Activated T-helper 17 cell treated with anti-CD3 and anti-CD28 coated beads, Interleukin-2, amount 50 U/mL, for 72 hours (primary cell): ENCODE data around the gene TGFA. TPM values are rescaled to one million over a fixed set of nuclear protein-coding genes. Genes with fewer than 3 reads are reported as not detected.

Source experiments
- ATAC-seq: fragments of 150-1000 bp; cut with Tn5 transposase; replicated peaks from 2 replicates; pipeline ENCODE4 v1.10.0; 2021; ENCODE audit warnings: mild to moderate bottlenecking, moderate library complexity
- H3K27ac Mint-ChIP-seq: one replicate; pipeline ENCODE4 v1.8.0; 2022; ENCODE audit warnings: mixed read lengths
- H3K27me3 Mint-ChIP-seq: one replicate; pipeline ENCODE4 v1.8.0; 2022; ENCODE audit warnings: mixed read lengths
- H3K36me3 Mint-ChIP-seq: one replicate; pipeline ENCODE4 v1.8.0; 2022; ENCODE audit warnings: low read depth, mild to moderate bottlenecking, mixed read lengths
- H3K4me1 Mint-ChIP-seq: one replicate; pipeline ENCODE4 v1.8.0; 2022; ENCODE audit warnings: mixed read lengths
- H3K4me3 Mint-ChIP-seq: one replicate; pipeline ENCODE4 v1.8.0; 2022; ENCODE audit warnings: mild to moderate bottlenecking, mixed read lengths
- H3K9me3 Mint-ChIP-seq: one replicate; pipeline ENCODE4 v1.8.0; 2022; ENCODE audit warnings: mixed read lengths
- total RNA-seq, 2 donors: library from RNA; stranded (reverse); gene quantifications; one replicate each; pipeline ENCODE4 v1.2.3, GENCODE V29; 2022

Gene TGFA
- total RNA-seq, 2 donors from 2014 or later: 0.26 to 0.69 TPM

GRCh38 chr2:70508711-70509462, 44.7 kb downstream of the TGFA start:
- H3K36me3 Mint-ChIP-seq: no peaks in the 10 kb centered on the region
- H3K27me3 Mint-ChIP-seq: no peaks in the 10 kb centered on the region
- no peak overlapping the region for H3K27ac Mint-ChIP-seq
- H3K4me3 Mint-ChIP-seq: no peak overlapping the region
- no peak for ATAC-seq
- no peaks in the 10 kb centered on the region for H3K4me1 Mint-ChIP-seq
- no peaks in the 10 kb centered on the region for H3K9me3 Mint-ChIP-seq

- no peaks in the 10 kb centered on the region for H3K9me3 Mint-ChIP-seq
- H3K36me3 Mint-ChIP-seq: no peaks in the 10 kb centered on the region
- H3K4me3 Mint-ChIP-seq: no peak overlapping the region
- H3K27ac Mint-ChIP-seq: no peak overlapping the region
- H3K4me1 Mint-ChIP-seq: no peaks in the 10 kb centered on the region
- ATAC-seq: no peak
- H3K27me3 Mint-ChIP-seq: no peaks in the 10 kb centered on the region
These were observed 47.8 kb downstream of the TGFA start for GRCh38 chr2:70505613-70506391.

GRCh38 chr2:70504750-70505149, 48.9 kb downstream of the TGFA start:
- ATAC-seq: no peak
- no peak overlapping the region for H3K27ac Mint-ChIP-seq
- H3K4me3 Mint-ChIP-seq: no peak overlapping the region
- no peaks in the 10 kb centered on the region for H3K4me1 Mint-ChIP-seq
- no peaks in the 10 kb centered on the region for H3K9me3 Mint-ChIP-seq
- H3K27me3 Mint-ChIP-seq: no peaks in the 10 kb centered on the region
- H3K36me3 Mint-ChIP-seq: no peaks in the 10 kb centered on the region

DNA sequence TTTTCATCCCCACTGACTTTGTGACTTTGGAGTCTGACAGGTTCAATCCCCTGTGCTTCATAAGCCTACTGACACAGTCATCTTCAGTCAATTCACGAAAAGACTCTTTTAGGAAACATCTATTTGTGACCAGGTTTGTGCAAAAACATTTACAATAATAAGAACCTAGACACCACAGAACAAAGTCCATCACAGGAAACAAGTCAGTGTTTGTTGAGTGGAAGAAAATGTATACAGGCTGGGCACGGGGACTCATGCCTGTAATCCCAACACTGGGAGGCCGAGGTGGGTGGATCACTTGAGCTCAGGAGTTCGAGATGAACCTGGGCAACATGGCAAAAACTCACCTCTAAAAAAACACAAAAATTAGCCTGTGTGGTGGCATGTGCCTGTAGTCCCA, 49.7 kb downstream of the TGFA start:
- no peak for ATAC-seq
- Mint-ChIP-seq H3K36me3 (no peaks in the 10 kb centered on the region), H3K27me3 (no peaks in the 10 kb centered on the region), H3K4me1 (no peaks in the 10 kb centered on the region), H3K4me3 (no peak overlapping the region), H3K9me3 (no peaks in the 10 kb centered on the region), H3K27ac (no peak overlapping the region)

DNA sequence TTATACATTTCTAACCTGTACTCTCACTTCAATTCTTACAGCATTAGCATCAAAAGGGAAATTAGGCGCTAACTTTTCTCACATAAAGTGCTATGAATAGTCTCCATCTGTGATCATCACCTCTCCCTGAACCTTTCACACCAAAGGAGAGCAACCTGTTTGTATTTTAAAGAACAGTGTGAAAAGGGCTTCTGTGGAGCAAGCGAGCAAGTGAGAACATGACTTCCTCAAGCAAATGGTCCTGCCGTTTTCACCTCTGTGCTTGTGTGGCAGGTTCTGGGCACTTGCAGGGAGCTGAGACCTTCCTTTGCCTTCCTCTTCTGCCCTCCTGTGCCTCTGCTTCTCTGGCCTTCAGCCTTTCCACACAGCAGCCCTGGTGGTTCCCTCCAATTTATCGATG, 51.9 kb downstream of the TGFA start:
- no peak for ATAC-seq
- Mint-ChIP-seq H3K27ac (no peak overlapping the region), H3K4me1 (no peaks in the 10 kb centered on the region), H3K9me3 (no peaks in the 10 kb centered on the region), H3K4me3 (no peak overlapping the region), H3K27me3 (no peaks in the 10 kb centered on the region), H3K36me3 (no peaks in the 10 kb centered on the region)

GRCh38 chr2:70501215-70501614, 52.4 kb downstream of the TGFA start:
- ATAC-seq: no peak
- Mint-ChIP-seq H3K27me3 (no peaks in the 10 kb centered on the region), H3K4me3 (no peak overlapping the region), H3K4me1 (no peaks in the 10 kb centered on the region), H3K36me3 (no peaks in the 10 kb centered on the region), H3K9me3 (no peaks in the 10 kb centered on the region), H3K27ac (no peak overlapping the region)

GRCh38 chr2:70499253-70499652, 54.4 kb downstream of the TGFA start:
- no peak for ATAC-seq
- Mint-ChIP-seq H3K36me3 (no peaks in the 10 kb centered on the region), H3K4me1 (no peaks in the 10 kb centered on the region), H3K9me3 (no peaks in the 10 kb centered on the region), H3K27me3 (no peaks in the 10 kb centered on the region), H3K4me3 (no peak overlapping the region), H3K27ac (no peak overlapping the region)

GRCh38 chr2:70498528-70498927, 55.1 kb downstream of the TGFA start:
- Mint-ChIP-seq H3K4me1 (no peaks in the 10 kb centered on the region), H3K36me3 (no peaks in the 10 kb centered on the region), H3K9me3 (no peaks in the 10 kb centered on the region), H3K27me3 (no peaks in the 10 kb centered on the region), H3K27ac (no peak overlapping the region), H3K4me3 (no peak overlapping the region)
- ATAC-seq: no peak

- no peaks in the 10 kb centered on the region for H3K9me3 Mint-ChIP-seq
These were observed 55.6 kb downstream of the TGFA start for GRCh38 chr2:70498054-70498453.

DNA sequence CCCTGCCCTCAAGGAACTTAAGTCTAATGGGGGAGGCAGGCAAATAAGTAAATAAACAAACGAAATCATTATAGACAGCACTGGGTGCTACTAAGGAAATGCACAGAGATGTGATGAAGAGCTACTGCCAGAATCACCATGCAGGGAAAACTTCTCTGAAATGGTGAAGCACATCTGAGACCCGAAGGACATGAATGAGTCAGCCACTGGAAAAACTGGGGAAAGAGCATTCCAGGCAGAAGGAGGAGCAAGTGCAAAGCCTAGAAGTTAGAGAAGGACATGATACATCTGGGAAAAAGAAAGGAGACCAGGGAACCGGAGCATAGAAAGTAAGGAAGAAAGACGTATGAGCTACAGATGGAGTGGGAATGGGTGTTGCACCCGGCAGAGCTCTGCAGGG, 56.8 kb downstream of the TGFA start:
- no peak overlapping the region for H3K4me3 Mint-ChIP-seq
- ATAC-seq: no peak
- H3K27ac Mint-ChIP-seq: no peak overlapping the region
- no peaks in the 10 kb centered on the region for H3K36me3 Mint-ChIP-seq
- H3K27me3 Mint-ChIP-seq: no peaks in the 10 kb centered on the region
- no peaks in the 10 kb centered on the region for H3K9me3 Mint-ChIP-seq
- H3K4me1 Mint-ChIP-seq: no peaks in the 10 kb centered on the region

More at GRCh38 chr2:70498054-70498453, 55.6 kb downstream of the TGFA start:
- Mint-ChIP-seq H3K27me3 (no peaks in the 10 kb centered on the region), H3K36me3 (no peaks in the 10 kb centered on the region), H3K27ac (no peak overlapping the region), H3K4me3 (no peak overlapping the region), H3K4me1 (no peaks in the 10 kb centered on the region)
- no peak for ATAC-seq

- Mint-ChIP-seq H3K27ac (no peak overlapping the region), H3K9me3 (no peaks in the 10 kb centered on the region), H3K36me3 (no peaks in the 10 kb centered on the region), H3K4me3 (no peak overlapping the region), H3K4me1 (no peaks in the 10 kb centered on the region), H3K27me3 (no peaks in the 10 kb centered on the region)
- ATAC-seq: no peak
These were observed 59.2 kb downstream of the TGFA start for GRCh38 chr2:70494293-70494886.

DNA sequence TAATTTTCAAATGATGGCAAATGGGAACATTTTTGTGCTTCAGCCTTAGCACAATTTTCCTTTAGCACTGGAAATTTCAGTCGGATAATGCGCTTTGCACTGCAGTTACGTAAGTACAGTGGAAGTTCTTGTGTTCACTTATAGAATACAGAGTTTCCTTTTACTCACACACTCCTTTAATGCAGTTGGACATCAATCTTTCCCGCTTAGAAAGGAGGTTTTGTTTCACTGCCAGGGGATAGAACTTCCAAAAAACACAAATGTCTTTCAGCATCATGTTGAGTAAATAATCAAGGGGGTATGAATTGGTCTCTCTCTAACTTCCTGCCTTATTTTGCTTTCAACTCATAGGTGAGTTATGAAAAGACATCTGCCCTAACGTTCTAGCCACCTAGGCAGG, 63.2 kb downstream of the TGFA start:
- no peaks in the 10 kb centered on the region for H3K36me3 Mint-ChIP-seq
- no peaks in the 10 kb centered on the region for H3K4me1 Mint-ChIP-seq
- no peak overlapping the region for H3K27ac Mint-ChIP-seq
- no peak overlapping the region for H3K4me3 Mint-ChIP-seq
- no peaks in the 10 kb centered on the region for H3K9me3 Mint-ChIP-seq
- no peak for ATAC-seq
- no peaks in the 10 kb centered on the region for H3K27me3 Mint-ChIP-seq

GRCh38 chr2:70489165-70489564, 64.5 kb downstream of the TGFA start:
- Mint-ChIP-seq H3K4me3 (no peak overlapping the region), H3K36me3 (no peaks in the 10 kb centered on the region), H3K9me3 (no peaks in the 10 kb centered on the region), H3K27me3 (no peaks in the 10 kb centered on the region), H3K4me1 (no peaks in the 10 kb centered on the region), H3K27ac (no peak overlapping the region)
- ATAC-seq: no peak

DNA sequence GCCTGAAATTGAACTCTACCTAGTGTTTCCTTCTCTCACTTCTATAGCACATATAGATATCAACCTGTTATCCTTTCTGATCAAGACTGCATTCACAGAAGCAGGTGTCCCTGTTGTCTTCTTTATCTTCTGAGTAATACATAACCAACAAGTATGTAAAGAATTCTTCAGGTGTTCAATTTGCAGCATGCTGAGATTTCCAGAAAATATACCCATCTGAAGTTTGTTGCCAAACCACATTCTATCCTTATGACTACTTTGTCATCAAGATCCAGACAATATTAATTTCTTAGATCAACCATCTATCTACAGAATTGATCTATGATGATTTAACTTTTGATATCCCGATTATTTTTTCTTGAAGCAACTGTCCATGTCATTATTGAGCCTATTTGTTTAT, 69.5 kb downstream of the TGFA start:
- Mint-ChIP-seq H3K4me3 (no peak overlapping the region), H3K9me3 (no peaks in the 10 kb centered on the region), H3K4me1 (no peaks in the 10 kb centered on the region), H3K27me3 (no peaks in the 10 kb centered on the region), H3K27ac (no peak overlapping the region), H3K36me3 (no peaks in the 10 kb centered on the region)
- ATAC-seq: no peak

DNA sequence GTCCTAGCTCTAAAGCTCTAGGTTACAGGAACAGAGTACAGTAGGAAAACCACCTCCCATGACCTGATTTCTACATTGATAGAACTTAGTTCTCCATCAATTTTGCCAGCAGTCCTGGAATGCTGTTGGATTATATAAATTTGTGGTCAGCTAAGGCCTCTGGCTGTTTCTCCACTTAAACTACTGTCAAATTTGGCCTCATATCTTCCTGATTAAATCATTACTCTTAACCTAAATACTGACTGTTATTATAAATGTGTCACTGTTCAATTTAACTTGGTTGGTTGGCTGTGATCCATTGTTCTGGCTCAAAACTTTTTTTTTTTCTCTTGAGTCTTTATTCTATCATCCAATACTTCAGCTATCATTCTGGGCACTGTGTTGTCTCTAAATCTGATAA, 71.2 kb downstream of the TGFA start:
- no peak overlapping the region for H3K4me3 Mint-ChIP-seq
- H3K9me3 Mint-ChIP-seq: no peaks in the 10 kb centered on the region
- H3K36me3 Mint-ChIP-seq: no peaks in the 10 kb centered on the region
- no peak overlapping the region for H3K27ac Mint-ChIP-seq
- no peaks in the 10 kb centered on the region for H3K4me1 Mint-ChIP-seq
- no peaks in the 10 kb centered on the region for H3K27me3 Mint-ChIP-seq
- ATAC-seq: no peak
